HG03442 (cell line): Measurements from ENCODE around the gene SMC2.

Source experiments
- ATAC-seq: cut with Tn5 transposase; IDR thresholded peaks from one replicate; pipeline ENCODE4 v1.9.1; 2021; ENCODE audit warnings: mild to moderate bottlenecking, moderate library complexity; ENCODE audit not compliant: unreplicated experiment

The SMC2 gene

DNA sequence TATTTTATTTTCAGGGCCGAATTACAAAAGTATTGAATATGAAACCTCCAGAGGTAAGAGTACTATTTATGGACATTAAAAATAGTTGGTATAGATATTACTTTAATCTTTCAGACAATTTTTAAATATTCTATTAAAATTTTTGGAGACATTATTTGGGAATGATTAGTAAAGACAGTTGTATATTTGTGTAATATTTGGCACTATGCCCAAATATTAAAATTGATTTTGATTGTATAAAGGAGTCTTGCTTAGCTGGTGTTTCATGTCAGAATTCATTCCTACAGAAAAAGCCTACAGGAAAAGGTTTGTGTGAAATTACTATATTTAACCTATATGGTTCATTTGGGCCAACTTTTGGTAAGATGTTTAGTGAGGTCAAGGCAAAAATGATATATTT is 5.5 kb downstream of the SMC2 start:
- no peak for ATAC-seq

DNA sequence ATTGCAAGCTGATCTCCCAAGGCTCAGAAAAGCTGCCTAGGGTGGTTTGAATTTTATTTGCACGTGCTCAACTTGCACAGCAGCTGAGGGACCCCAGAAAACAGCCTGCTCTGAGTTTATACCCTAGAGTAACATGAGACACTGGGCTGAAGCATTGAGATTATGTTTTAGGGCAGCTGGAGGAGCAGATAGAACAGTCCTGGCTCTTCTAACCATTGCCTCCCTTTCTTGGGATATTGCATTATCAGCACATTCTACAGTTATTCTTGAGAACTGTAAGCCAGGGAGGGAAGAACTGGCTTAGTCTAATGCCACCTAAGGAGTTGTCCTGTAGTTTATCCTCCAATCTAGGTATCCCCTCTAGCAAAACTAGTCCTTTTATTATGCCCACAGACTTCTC is 10.3 kb downstream of the SMC2 start:
- no peak for ATAC-seq

DNA sequence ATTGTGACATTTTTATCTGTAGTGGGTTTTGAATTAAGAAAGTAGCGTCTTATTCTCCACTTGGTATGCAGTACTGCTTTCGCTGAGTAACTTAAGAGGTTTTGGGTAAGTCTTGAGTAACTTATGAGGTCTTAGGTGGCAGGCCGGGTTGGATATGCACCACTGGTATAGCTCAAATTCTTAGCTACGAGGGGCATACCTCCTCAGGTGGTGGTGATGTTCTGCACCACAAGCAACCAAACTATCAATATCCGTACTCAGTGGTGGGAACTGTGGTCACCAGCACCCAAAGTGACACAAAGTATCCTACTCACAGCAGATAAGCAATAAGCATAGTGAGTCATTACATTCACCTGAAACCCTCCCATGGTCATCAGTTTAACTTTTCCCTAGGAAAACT is 13.7 kb downstream of the SMC2 start:
- no peak for ATAC-seq

DNA sequence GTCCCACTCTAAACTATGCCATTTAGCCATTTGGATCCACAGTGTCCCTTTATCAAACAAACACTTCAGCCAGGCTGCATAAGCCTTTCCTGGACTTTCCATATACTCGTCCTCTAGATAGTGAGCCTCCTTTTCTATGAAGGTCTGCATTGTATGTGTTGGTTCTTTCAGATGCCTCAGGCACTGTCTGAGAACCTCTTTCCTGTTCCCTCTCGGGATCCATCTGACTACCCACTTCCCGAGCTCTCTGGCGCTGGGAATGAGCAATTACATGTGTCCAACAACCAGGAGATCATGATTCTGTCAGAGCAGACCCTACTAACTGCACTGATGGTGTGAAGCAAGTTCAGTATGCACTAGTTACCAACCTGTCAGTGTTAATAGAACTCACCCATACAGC is 14.2 kb downstream of the SMC2 start:
- ATAC-seq, result no peak

DNA sequence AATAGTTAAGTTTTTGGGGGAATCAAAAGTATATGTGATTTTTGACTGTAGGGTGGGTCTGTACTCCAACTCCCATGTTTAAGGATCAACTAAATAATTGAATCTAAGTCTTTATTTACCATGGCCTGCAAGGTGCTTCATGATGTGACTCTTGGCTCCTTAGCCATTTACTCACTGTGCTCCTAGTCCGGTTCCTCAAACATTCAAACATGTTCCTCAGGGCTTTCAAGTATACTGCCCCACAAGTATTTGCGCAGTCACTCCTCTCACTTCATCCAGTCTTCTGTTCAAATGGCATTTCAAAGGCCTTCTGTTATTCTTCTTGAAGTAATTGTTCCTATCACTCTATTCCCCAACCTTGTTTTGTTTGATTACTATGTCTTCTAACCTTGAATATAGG is 16.4 kb downstream of the SMC2 start:
- no peak for ATAC-seq

DNA sequence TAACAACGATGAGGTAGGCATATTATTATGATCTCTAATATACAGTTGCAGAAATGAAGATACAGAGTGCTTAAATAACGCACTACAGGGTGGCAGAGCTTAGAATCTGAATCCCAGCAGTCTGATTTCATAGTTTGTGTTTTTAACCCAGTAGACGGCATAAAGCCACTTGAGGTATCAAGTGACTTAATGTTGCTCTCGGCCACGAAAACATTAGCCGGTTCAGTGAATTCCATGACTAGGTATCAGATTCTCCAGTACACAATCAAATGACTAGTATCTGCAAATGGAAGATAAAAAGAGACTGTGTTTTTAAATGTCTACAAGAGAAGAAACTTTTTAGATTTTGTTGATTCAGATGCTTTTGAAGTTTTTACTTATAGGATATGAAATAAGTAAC is 24.8 kb downstream of the SMC2 start:
- ATAC-seq, result no peak

DNA sequence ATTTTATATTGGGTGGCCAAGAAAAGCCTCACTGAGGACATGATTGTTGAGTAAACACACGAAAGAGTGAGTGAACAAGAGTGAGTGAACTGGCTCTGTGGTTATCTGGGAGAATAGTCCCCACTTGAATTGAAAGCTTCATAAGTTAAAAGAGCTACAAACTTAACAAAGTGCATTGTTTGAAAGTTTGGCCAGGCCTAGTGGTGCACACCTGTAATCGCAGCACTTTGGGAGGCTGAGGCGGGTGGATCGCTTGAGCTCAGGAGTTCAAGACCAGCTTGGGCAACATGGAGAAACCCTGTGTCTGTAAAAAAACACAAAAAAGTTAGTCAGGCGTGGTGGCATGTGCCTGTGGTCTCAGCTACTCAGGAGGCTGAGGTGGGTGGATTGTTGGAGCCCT is 26.9 kb downstream of the SMC2 start:
- ATAC-seq, result no peak

DNA sequence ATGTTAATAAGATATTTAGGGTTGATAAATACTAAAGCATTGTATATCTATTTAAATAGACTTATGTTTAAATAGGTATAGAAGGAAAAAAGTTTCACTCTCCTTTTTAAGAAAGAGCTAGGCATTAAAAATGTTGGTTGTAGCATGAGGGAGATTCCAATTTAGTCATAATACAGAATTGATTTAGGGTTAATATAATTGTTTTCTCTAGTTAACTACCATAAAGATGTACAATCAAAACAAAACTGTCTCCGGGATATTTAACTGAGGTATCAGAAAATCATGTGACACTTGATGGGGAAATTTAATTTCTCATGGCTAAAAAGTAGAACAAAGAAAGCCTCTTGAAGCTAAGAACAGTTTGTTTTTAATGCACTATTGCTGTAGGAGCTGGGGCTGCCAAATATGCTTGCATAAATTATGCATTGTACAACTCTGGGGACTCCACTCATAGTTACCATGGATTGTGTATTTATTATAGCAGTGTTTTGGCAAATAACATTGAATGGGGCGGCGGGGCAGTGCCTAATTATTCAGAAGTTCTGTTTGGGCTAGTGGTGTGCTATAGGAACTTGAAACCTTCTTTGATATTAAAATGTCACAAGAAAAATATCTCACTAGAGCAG is 44.2 kb downstream of the SMC2 start:
- no peak for ATAC-seq

DNA sequence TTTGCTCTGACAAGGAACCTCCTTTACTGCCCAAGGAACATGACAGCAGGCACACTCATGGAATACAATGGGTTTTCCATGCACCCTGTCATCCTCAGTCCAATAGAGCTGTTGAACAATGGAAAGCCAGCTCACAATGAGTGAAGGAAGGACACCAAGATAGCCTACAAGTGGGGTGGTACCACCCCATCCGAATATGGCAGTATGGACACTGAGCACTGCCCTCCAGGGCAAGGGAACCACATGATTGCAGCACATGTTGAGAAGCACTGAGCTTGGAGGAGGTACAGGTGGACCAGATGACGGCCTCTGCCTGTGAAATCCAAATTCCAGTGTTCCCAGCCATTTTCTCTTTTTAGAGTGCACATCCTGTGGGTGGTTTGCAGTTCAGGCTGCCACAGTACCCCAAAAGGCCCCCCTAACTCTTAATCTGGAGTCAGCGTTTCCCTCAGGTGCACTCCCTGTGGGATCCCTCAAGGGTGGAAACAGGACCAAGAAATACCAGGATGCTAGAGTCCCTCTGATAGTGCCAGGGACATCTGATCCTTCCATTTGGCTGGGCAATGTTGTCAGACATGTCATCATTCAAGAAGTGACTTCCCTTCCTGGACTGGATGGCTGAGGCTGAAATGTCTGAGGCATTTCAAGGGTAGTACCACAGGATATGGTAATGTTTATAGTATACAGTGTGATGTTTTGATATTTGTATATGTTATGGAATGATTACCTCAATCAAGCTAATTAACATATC is 48.9 kb downstream of the SMC2 start:
- ATAC-seq, result no peak

DNA sequence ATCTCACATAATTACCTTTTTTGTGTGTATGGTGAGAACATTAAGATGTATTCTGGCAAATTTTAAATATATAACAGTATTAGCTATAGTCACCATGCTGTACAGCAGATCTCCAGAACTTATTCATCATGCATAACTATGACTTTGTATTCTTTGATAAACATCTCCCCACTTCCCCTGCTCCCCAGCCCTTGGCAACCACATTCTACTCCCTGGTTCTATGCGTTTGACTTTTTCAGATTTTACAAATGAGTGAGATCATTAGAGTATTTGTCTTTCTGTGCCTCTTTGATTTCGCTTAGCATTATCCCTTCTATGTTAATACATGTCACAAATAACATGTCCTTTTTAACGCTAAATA is 49.4 kb downstream of the SMC2 start:
- no peak for ATAC-seq

DNA sequence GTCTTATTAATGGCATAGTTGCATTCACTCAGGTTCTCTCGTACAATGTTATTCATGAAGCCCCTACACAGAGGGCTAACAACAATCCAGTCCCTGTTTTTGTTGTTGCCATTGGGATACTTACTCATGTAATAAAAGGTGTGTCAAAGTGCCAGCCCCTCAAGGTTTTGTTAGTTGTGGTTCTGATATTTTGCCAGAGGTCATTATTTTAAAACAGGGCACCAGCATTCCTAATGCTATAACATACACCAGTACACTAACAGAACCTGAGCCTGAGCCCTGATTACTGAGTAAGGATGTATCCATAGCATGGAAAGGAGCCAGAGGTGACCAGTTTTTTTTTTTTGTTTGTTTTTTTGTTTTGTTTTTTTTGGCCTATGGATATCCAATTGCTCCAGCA is 50.2 kb downstream of the SMC2 start:
- no peak for ATAC-seq

DNA sequence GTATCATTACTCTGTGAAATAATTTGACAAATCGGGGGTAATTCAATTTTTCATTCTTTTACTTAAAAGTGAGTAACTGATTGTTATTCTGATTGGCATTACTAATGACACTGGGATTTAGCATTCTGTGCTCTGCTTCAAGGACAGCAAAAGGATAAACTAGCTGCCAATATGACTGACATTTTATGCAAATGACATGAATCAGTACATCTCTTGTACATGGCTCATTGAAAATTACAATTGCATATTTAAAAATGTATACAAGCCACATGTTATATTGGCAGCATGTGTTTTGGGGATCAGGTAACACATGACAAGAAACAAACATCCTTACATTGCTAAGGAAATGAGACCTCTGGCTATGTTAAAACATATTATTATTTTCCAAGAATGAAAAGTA is 79.0 kb downstream of the SMC2 start:
- no peak for ATAC-seq

DNA sequence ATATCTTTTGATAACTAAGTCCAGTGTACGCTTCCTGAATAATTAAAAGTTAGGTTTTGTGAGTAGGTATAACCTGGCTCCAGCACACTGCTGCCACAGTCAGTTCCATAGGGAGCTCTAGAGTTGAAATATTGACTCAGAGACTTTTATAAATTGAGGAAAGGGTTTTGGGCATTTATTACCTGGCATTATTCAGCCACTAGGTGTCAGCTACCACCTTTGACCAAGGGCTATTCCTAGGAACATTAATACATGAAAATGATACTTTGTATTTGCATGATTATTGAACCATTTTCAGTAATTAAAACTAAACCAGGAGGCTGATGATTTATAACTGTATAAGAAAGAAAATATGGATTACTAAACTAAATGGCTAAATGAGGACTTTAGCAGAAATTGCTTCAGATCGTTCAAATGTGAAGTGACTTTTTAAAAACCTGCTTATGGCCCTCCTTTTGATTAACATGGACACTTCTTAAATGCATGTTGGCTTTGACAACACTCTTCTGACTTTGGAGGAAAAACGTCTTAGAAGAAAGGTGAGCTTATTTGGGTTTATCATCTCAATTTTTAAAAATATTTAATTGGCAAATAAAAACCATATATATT is 83.0 kb downstream of the SMC2 start:
- ATAC-seq, result peak; percentile 38

DNA sequence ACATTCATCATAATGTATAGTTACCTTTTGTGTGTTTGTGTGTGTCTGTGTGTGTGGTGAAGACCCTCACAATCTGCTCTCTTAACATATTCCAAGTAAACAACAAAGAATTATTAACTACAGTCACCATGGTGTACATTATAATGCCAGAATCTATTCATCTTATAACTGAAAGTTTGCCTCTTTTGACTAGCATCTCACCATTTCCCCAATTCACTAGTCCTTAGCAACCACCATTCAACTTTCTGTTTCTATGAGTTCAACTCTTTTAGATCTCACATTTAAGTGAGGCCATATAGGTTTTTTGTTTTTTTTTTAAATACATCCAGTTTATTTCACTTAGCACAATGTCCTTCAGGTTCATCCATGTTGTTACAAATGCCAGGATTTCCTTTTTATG is 83.6 kb downstream of the SMC2 start:
- ATAC-seq, result peak; percentile 98
